HepG2 (cell line): ENCODE results near the gene SMARCC1. TPM values are rescaled to one million over a fixed set of nuclear protein-coding genes. Genes with fewer than 3 reads are reported as not detected.

ENCODE experiments used
- DRAP1 ChIP-seq: IDR thresholded peaks from 2 replicates; pipeline ENCODE4 v1.6.1; 2016; ENCODE audit warnings: missing genetic modification reagents, missing compliant biosample characterization
- FOXM1 ChIP-seq: sonication (generic); formaldehyde crosslinking; IDR thresholded peaks from 2 replicates; pipeline ENCODE4 v1.5.0; 2020; ENCODE audit warnings: missing genetic modification reagents
- GPBP1L1 ChIP-seq: sonication (generic); formaldehyde crosslinking; IDR thresholded peaks from 2 replicates; pipeline ENCODE4 v1.5.0; 2020; ENCODE audit warnings: mild to moderate bottlenecking, missing genetic modification reagents
- HDAC6 ChIP-seq: fragments of 200-600 bp; sonication (generic); IDR thresholded peaks from 2 replicates; pipeline ENCODE4 v1.7.0; 2017; ENCODE audit warnings: mild to moderate bottlenecking, antibody characterized with exemption, low read length, low read depth
- KDM5A ChIP-seq: fragments of 200-600 bp; sonication (generic); IDR thresholded peaks from 2 replicates; pipeline ENCODE4 v1.7.0; 2018; ENCODE audit warnings: antibody characterized with exemption, mild to moderate bottlenecking, low read length, borderline replicate concordance
- MAFK ChIP-seq, 2 experiments: IDR thresholded peaks in 1 of 2; conservative IDR thresholded peaks in 1 of 2; 2 replicates each; pipeline ENCODE4 v1.6.1; 2011; ENCODE audit warnings: improper control_type of control experiment in 2 of 2, low read length in 2 of 2
- MNT ChIP-seq: fragments of 450-650 bp; IDR thresholded peaks from 2 replicates; pipeline ENCODE4 v1.6.1; 2016
- RFX5 ChIP-seq: IDR thresholded peaks from 2 replicates; pipeline ENCODE4 v1.6.1; 2011; ENCODE audit warnings: low read depth, low read length, improper control_type of control experiment
- SP4 ChIP-seq: sonication (generic); formaldehyde crosslinking; IDR thresholded peaks from 2 replicates; pipeline ENCODE4 v1.8.1; 2023; ENCODE audit warnings: mild to moderate bottlenecking, missing genetic modification reagents
- SPEN ChIP-seq: sonication (generic); formaldehyde crosslinking; IDR thresholded peaks from 2 replicates; pipeline ENCODE4 v1.5.1; 2020; ENCODE audit warnings: low read depth, mild to moderate bottlenecking, missing genetic modification reagents
- TBP ChIP-seq: sonication (generic); formaldehyde crosslinking; IDR thresholded peaks from 2 replicates; pipeline ENCODE4 v1.5.0; 2020; ENCODE audit warnings: missing genetic modification reagents
- TEF ChIP-seq: sonication (generic); formaldehyde crosslinking; IDR thresholded peaks from 2 replicates; pipeline ENCODE4 v1.5.0; 2020; ENCODE audit warnings: missing genetic modification reagents
- THAP8 ChIP-seq: sonication (generic); formaldehyde crosslinking; IDR thresholded peaks from 2 replicates; pipeline ENCODE4 v1.5.1; 2020; ENCODE audit warnings: missing genetic modification reagents, mild to moderate bottlenecking, borderline replicate concordance
- THAP9 ChIP-seq: sonication (generic); formaldehyde crosslinking; IDR thresholded peaks from 2 replicates; pipeline ENCODE4; 2020; ENCODE audit warnings: missing genetic modification reagents, mild to moderate bottlenecking, borderline replicate concordance
- ZFAT ChIP-seq: sonication (generic); formaldehyde crosslinking; conservative IDR thresholded peaks from 2 replicates; pipeline ENCODE4 v1.8.1; 2023; ENCODE audit warnings: missing genetic modification reagents, inconsistent platforms
- ZFYVE20 ChIP-seq: sonication (generic); formaldehyde crosslinking; IDR thresholded peaks from 2 replicates; pipeline ENCODE4 v1.8.0; 2023; ENCODE audit warnings: low read depth, mild to moderate bottlenecking, moderate library complexity, missing genetic modification reagents, borderline replicate concordance
- ZMYM3 ChIP-seq: sonication (generic); formaldehyde crosslinking; IDR thresholded peaks from 2 replicates; pipeline ENCODE4 v1.5.1; 2020; ENCODE audit warnings: mild to moderate bottlenecking, missing genetic modification reagents
- ZNF383 ChIP-seq: sonication (generic); formaldehyde crosslinking; IDR thresholded peaks from 2 replicates; pipeline ENCODE4 v1.4.0; 2020; ENCODE audit warnings: missing genetic modification reagents, mild to moderate bottlenecking, borderline replicate concordance
- ZNF446 ChIP-seq: sonication (generic); formaldehyde crosslinking; IDR thresholded peaks from 2 replicates; pipeline ENCODE4 v1.5.0; 2020; ENCODE audit warnings: mild to moderate bottlenecking, missing genetic modification reagents
- ZNF546 ChIP-seq: sonication (generic); formaldehyde crosslinking; conservative IDR thresholded peaks from 2 replicates; pipeline ENCODE4 v1.8.1; 2023; ENCODE audit warnings: mild to moderate bottlenecking, missing genetic modification reagents
- ZNF557 ChIP-seq: sonication (generic); formaldehyde crosslinking; IDR thresholded peaks from 2 replicates; pipeline ENCODE4 v1.4.0; 2020; ENCODE audit warnings: missing genetic modification reagents
- ZNF746 ChIP-seq: sonication (generic); formaldehyde crosslinking; IDR thresholded peaks from 2 replicates; pipeline ENCODE4 v1.8.0; 2022; ENCODE audit warnings: mild to moderate bottlenecking, missing genetic modification reagents
- ZNF768 ChIP-seq: sonication (generic); formaldehyde crosslinking; IDR thresholded peaks from 2 replicates; pipeline ENCODE4 v1.4.0; 2020; ENCODE audit warnings: missing genetic modification reagents
- polyA plus RNA-seq, 8 experiments: library from polyadenylated mRNA; depleted of rRNA in 3 of 8; stranded (reverse) in 7 of 8; unstranded in 1 of 8; fragments of >200 nt; fragmentation: Illumina TruSeq in 4 of 8; extraction: Trizol in 4 of 8; gene quantifications; 2 replicates each; pipeline versions ENCODE4 v1.2.1 to v1.2.3, GENCODE V29; 2011 to 2016; ENCODE audit warnings: low read depth in 4 of 8, missing spikeins in 1 of 8, mixed read lengths in 1 of 8; ENCODE audit not compliant: insufficient read depth in 1 of 8
- total RNA-seq, 5 experiments: library from RNA; depleted of rRNA; stranded (reverse); fragments of >200 nt; fragmentation: Illumina TruSeq; extraction: Trizol; gene quantifications; 2 replicates each; pipeline ENCODE4 v1.2.3, GENCODE V29; 2016; ENCODE audit warnings: low read depth in 1 of 5

SMARCC1 gene
- total and polyA plus RNA-seq, 2 of the 13 experiments (the other 11 are each of a cell fraction or from before 2014, with no cell fraction given): 47.9 to 58.4 TPM

- TF ChIP-seq GPBP1L1 (CRISPR knock-in tag) (no peak), RFX5 (no peak), THAP9 (CRISPR knock-in tag) (no peak), THAP8 (CRISPR knock-in tag) (no peak), ZNF446 (CRISPR knock-in tag) (peak; percentile 53; the same call in 1 of the 2 replicates), ZNF557 (CRISPR knock-in tag) (no peak), ZNF768 (CRISPR knock-in tag) (peak; percentile 48; the same call in 1 of the 2 replicates), HDAC6 (no peak), ZFAT (no peak), TEF (CRISPR knock-in tag) (no peak), ZNF546 (CRISPR knock-in tag) (no peak), SPEN (0 out of 2 replicates have a peak, but pooled peaks have one; percentile 18), ZNF746 (CRISPR knock-in tag) (no peak), KDM5A (no peak), MAFK (conservative IDR thresholded peaks at IDR 0.05 in 1 of 2, IDR thresholded peaks at IDR 0.05 in 1 of 2; ENCODE audit: low read length in 2 of 2) (no peak), ZMYM3 (no peak), TBP (no peak), DRAP1 (CRISPR knock-in tag) (no peak), SP4 (CRISPR knock-in tag) (0 out of 2 replicates have a peak, but pooled peaks have one; percentile 13), ZFYVE20 (CRISPR knock-in tag) (no peak), ZNF383 (CRISPR knock-in tag) (no peak), MNT (no peak), FOXM1 (no peak)
Observed at GRCh38 chr3:47577583-47578118, 204.0 kb downstream of the SMARCC1 start (continued).
